22Rv1 (cell line): Measurements from ENCODE around the gene SLC5A5.

ENCODE experiments used
- H3K27ac ChIP-seq: fragments of 450-650 bp; 2 replicates; pipeline ENCODE4 v1.5.1; 2017
- ZFX ChIP-seq: fragments of 450-650 bp; IDR thresholded peaks from 2 replicates; pipeline ENCODE4 v1.6.1; 2017; ENCODE audit warnings: antibody characterized with exemption, borderline replicate concordance
- TF ChIP-seq, protein P1 (sequence below): fragments of 450-650 bp; IDR thresholded peaks from 2 replicates; pipeline ENCODE4 v1.5.1; 2017; ENCODE audit warnings: mild to moderate bottlenecking

The SLC5A5 gene

DNA sequence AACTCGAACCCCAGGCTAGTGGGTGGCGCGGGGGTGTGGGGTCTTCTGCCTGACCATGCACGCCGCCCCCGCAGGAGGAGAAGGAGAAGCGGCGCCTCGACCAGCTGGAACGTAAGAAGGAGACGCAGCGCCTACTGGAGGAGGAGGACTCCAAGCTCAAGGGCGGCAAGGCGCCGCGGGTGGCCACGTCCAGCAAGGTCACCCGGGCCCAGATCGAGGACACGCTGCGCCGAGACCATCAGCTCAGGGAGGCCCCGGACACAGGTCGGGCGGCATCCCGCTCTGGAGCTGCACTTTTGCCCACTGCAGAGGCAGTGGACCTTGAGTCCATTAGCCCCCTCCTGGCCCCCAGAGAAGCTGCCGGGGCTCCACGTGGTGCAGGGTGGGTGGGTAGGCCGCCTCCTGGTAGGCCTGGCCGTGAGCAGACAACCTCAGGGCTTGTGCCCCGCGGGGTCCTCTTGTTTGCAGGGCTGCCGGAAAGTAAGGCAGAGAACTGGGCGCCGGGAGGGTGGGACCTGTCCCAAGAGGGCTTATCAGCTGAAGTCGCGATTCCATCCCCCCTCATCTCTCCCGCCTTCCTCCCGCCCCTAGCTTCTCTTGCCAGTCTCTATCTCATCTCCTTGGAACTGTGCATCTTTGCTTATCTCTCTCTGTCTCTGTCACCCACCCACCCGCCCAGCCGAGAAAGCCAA is 71.0 kb downstream of the SLC5A5 start:
- TF ChIP-seq, protein P1, sequence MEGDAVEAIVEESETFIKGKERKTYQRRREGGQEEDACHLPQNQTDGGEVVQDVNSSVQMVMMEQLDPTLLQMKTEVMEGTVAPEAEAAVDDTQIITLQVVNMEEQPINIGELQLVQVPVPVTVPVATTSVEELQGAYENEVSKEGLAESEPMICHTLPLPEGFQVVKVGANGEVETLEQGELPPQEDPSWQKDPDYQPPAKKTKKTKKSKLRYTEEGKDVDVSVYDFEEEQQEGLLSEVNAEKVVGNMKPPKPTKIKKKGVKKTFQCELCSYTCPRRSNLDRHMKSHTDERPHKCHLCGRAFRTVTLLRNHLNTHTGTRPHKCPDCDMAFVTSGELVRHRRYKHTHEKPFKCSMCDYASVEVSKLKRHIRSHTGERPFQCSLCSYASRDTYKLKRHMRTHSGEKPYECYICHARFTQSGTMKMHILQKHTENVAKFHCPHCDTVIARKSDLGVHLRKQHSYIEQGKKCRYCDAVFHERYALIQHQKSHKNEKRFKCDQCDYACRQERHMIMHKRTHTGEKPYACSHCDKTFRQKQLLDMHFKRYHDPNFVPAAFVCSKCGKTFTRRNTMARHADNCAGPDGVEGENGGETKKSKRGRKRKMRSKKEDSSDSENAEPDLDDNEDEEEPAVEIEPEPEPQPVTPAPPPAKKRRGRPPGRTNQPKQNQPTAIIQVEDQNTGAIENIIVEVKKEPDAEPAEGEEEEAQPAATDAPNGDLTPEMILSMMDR = peak; percentile 61
- TF ChIP-seq ZFX = no peak
- H3K27ac ChIP-seq = peak overlapping the region; percentile 81

DNA sequence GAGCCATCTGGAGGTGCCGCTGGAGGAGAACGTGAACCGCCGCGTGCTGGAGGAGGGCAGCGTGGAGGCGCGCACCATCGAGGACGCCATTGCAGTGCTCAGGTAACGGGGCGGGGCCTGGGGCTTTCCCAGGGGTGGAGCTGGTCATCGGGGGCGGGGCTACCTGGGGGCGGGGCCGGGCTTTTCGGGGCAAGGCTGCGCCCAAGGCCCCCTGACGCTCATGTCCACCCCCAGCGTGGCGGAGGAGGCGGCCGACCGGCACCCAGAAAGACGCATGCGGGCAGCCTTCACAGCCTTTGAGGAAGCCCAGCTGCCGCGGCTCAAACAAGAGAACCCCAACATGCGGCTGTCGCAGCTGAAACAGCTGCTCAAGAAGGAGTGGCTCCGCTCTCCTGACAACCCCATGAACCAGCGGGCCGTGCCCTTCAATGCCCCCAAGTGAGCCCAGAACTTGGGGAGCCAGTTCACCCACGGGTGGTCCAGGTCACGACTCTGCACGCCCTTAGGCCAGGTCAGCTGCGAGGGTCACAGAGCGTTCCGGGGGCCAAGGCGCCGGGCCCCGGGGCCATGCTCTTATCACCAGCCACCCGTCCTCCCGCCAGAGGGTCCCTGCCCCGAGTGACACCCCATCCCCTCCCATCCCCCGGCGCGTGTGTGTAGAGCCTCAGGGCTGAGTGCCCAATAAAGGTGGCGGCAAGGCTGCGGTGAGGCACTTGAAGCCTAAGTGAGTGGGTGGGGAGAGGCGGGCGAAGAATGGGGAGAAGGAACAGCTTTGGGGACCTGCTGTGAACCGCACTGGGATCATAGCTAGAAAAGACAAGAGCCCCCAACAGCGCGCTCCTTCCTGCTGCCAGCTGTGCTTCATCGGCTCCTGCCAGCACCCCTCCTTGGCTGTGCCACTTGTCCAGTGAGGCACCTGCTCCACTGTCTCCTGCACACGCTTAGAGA is 71.8 kb downstream of the SLC5A5 start:
- H3K27ac ChIP-seq = peak overlapping the region; percentile 81
- TF ChIP-seq, protein P1 = no peak
- no peak for TF ChIP-seq ZFX

DNA sequence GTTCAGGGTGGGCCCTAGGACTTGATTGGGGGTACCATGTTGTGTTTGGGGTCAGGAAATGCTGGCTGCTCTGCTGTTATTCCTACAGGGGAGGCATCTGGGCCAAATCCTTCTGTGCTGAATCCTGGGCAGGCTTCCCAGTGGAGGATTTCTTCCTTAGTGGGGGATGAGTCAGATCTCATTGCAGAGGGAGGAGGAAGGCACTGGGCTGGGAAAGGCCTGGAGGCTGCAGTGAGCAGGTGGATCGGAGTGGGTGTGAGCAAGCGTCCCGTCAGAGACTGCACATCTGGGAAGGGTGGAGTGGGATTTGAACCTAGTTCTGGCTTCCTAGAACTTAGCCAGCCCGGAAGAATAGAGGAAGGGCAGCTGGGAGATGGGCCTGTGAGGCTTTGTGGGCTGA is 72.6 kb downstream of the SLC5A5 start:
- no peak overlapping the region for H3K27ac ChIP-seq

More for the DNA sequence above, 72.6 kb downstream of the SLC5A5 start:
- TF ChIP-seq, protein P1 = no peak
- no peak for TF ChIP-seq ZFX
